ENCODE measurements around the gene LGR6.

The LGR6 gene

GRCh38 chr1:202355944-202356553 is 162.4 kb downstream of the LGR6 start:
- H3K36me3 ChIP-seq (ENCODE audit: insufficient read depth, insufficient read length, low read length), result no peaks in the 10 kb centered on the region
- no peak for TF ChIP-seq ZNF274 (IDR thresholded peaks at IDR 0.05; ENCODE audit: low read depth, low read length)
- no peaks in the 10 kb centered on the region for H3K9me3 ChIP-seq (ENCODE audit: insufficient read depth, low read length)
- no peaks in the 10 kb centered on the region for H3K4me1 ChIP-seq (ENCODE audit: insufficient read depth, insufficient read length)
- no peak overlapping the region for H3K9ac ChIP-seq (ENCODE audit: insufficient read length, low read depth)
- DNase-seq (ENCODE audit: low read depth, low spot score), result no peak
- no peak overlapping the region for H3K4me3 ChIP-seq (ENCODE audit: insufficient read length, low read depth)
- H3K27me3 ChIP-seq (ENCODE audit: insufficient read depth, insufficient read length), result no peaks in the 10 kb centered on the region

GRCh38 chr1:202357506-202357905 is 163.9 kb downstream of the LGR6 start:
- TF ChIP-seq YY1 (IDR thresholded peaks at IDR 0.05; ENCODE audit: insufficient read depth, insufficient read length) (no peak), ZNF274 (IDR thresholded peaks at IDR 0.05; ENCODE audit: low read depth, low read length) (no peak), SUZ12 (IDR thresholded peaks at IDR 0.05; ENCODE audit: extremely low read depth, insufficient read depth, insufficient read length) (no peak)
- Histone ChIP-seq H3K9ac (ENCODE audit: insufficient read length, low read depth) (no peak overlapping the region), H3K4me1 (ENCODE audit: insufficient read depth, insufficient read length) (no peaks in the 10 kb centered on the region), H3K9me3 (ENCODE audit: insufficient read depth, low read length) (no peaks in the 10 kb centered on the region), H3K27me3 (ENCODE audit: insufficient read depth, insufficient read length) (no peaks in the 10 kb centered on the region), H3K36me3 (ENCODE audit: insufficient read depth, insufficient read length, low read length) (no peaks in the 10 kb centered on the region), H3K4me3 (ENCODE audit: insufficient read length, low read depth) (no peak overlapping the region)
- DNase-seq (ENCODE audit: low read depth, low spot score), result no peak

GRCh38 chr1:202361224-202361623 is 167.6 kb downstream of the LGR6 start:
- Histone ChIP-seq H3K4me3 (ENCODE audit: insufficient read length, low read depth) (no peak overlapping the region), H3K4me1 (ENCODE audit: insufficient read depth, insufficient read length) (no peaks in the 10 kb centered on the region), H3K9me3 (ENCODE audit: insufficient read depth, low read length) (no peaks in the 10 kb centered on the region), H3K9ac (ENCODE audit: insufficient read length, low read depth) (no peak overlapping the region), H3K36me3 (ENCODE audit: insufficient read depth, insufficient read length, low read length) (no peaks in the 10 kb centered on the region), H3K27me3 (ENCODE audit: insufficient read depth, insufficient read length) (no peaks in the 10 kb centered on the region)
- no peak for DNase-seq (ENCODE audit: low read depth, low spot score)
- TF ChIP-seq ZNF274 (IDR thresholded peaks at IDR 0.05; ENCODE audit: low read depth, low read length), result no peak
- TF ChIP-seq YY1 (IDR thresholded peaks at IDR 0.05; ENCODE audit: insufficient read depth, insufficient read length), result no peak

GRCh38 chr1:202361701-202362100 is 168.1 kb downstream of the LGR6 start:
- no peaks in the 10 kb centered on the region for H3K9me3 ChIP-seq (ENCODE audit: insufficient read depth, low read length)
- H3K27me3 ChIP-seq (ENCODE audit: insufficient read depth, insufficient read length), result no peaks in the 10 kb centered on the region
- peak; percentile 82 for DNase-seq (ENCODE audit: low read depth, low spot score)
- TF ChIP-seq ZNF274 (IDR thresholded peaks at IDR 0.05; ENCODE audit: low read depth, low read length) (no peak), SUZ12 (IDR thresholded peaks at IDR 0.05; ENCODE audit: extremely low read depth, insufficient read depth, insufficient read length) (no peak), YY1 (IDR thresholded peaks at IDR 0.05; ENCODE audit: insufficient read depth, insufficient read length) (no peak)
- no peak overlapping the region for H3K4me3 ChIP-seq (ENCODE audit: insufficient read length, low read depth)
- H3K36me3 ChIP-seq (ENCODE audit: insufficient read depth, insufficient read length, low read length), result no peaks in the 10 kb centered on the region
- no peak overlapping the region for H3K9ac ChIP-seq (ENCODE audit: insufficient read length, low read depth)
- no peaks in the 10 kb centered on the region for H3K4me1 ChIP-seq (ENCODE audit: insufficient read depth, insufficient read length)

GRCh38 chr1:202362212-202362611 is 168.6 kb downstream of the LGR6 start:
- Histone ChIP-seq H3K4me3 (ENCODE audit: insufficient read length, low read depth) (no peak overlapping the region), H3K4me1 (ENCODE audit: insufficient read depth, insufficient read length) (no peaks in the 10 kb centered on the region), H3K27me3 (ENCODE audit: insufficient read depth, insufficient read length) (no peaks in the 10 kb centered on the region), H3K36me3 (ENCODE audit: insufficient read depth, insufficient read length, low read length) (no peaks in the 10 kb centered on the region), H3K9ac (ENCODE audit: insufficient read length, low read depth) (no peak overlapping the region), H3K9me3 (ENCODE audit: insufficient read depth, low read length) (no peaks in the 10 kb centered on the region)
- no peak for DNase-seq (ENCODE audit: low read depth, low spot score)
- TF ChIP-seq YY1 (IDR thresholded peaks at IDR 0.05; ENCODE audit: insufficient read depth, insufficient read length), result no peak

- no peak overlapping the region for H3K9ac ChIP-seq (ENCODE audit: insufficient read length, low read depth)
- no peaks in the 10 kb centered on the region for H3K36me3 ChIP-seq (ENCODE audit: insufficient read depth, insufficient read length, low read length)
- no peaks in the 10 kb centered on the region for H3K9me3 ChIP-seq (ENCODE audit: insufficient read depth, low read length)
- TF ChIP-seq ZNF274 (IDR thresholded peaks at IDR 0.05; ENCODE audit: low read depth, low read length), result no peak
- no peak for TF ChIP-seq SUZ12 (IDR thresholded peaks at IDR 0.05; ENCODE audit: extremely low read depth, insufficient read depth, insufficient read length)
- no peak for TF ChIP-seq YY1 (IDR thresholded peaks at IDR 0.05; ENCODE audit: insufficient read depth, insufficient read length)
- no peaks in the 10 kb centered on the region for H3K4me1 ChIP-seq (ENCODE audit: insufficient read depth, insufficient read length)
- no peaks in the 10 kb centered on the region for H3K27me3 ChIP-seq (ENCODE audit: insufficient read depth, insufficient read length)
- no peak for DNase-seq (ENCODE audit: low read depth, low spot score)
- no peak overlapping the region for H3K4me3 ChIP-seq (ENCODE audit: insufficient read length, low read depth)
Observed at GRCh38 chr1:202365092-202365815, 171.7 kb downstream of the LGR6 start.

GRCh38 chr1:202367271-202367670 is 173.7 kb downstream of the LGR6 start:
- Histone ChIP-seq H3K4me1 (ENCODE audit: insufficient read depth, insufficient read length) (no peaks in the 10 kb centered on the region), H3K9me3 (ENCODE audit: insufficient read depth, low read length) (no peaks in the 10 kb centered on the region), H3K36me3 (ENCODE audit: insufficient read depth, insufficient read length, low read length) (no peaks in the 10 kb centered on the region), H3K4me3 (ENCODE audit: insufficient read length, low read depth) (no peak overlapping the region), H3K27me3 (ENCODE audit: insufficient read depth, insufficient read length) (no peaks in the 10 kb centered on the region), H3K9ac (ENCODE audit: insufficient read length, low read depth) (no peak overlapping the region)
- TF ChIP-seq YY1 (IDR thresholded peaks at IDR 0.05; ENCODE audit: insufficient read depth, insufficient read length), result no peak
- TF ChIP-seq ZNF274 (IDR thresholded peaks at IDR 0.05; ENCODE audit: low read depth, low read length), result no peak
- no peak for TF ChIP-seq SUZ12 (IDR thresholded peaks at IDR 0.05; ENCODE audit: extremely low read depth, insufficient read depth, insufficient read length)
- DNase-seq (ENCODE audit: low read depth, low spot score), result no peak

Measured in NT2/D1 (cell line).